Endothelial cell of umbilical vein (primary cell): ENCODE measurements around the gene ZBTB39. TPM values are rescaled to one million over a fixed set of nuclear protein-coding genes. Genes with fewer than 3 reads are reported as not detected.

Experiments
- BruUV-seq: library from RNA; stranded (reverse); fragments of 400-500 nt; replicated peaks from 2 replicates; lab custom pipeline; 2021; lab: Mats Ljungman, UMichigan
- CTCF ChIA-PET: fragments of 300-600, 350-600 bp; sonication (Branson Sonifier 250); formaldehyde crosslinking; loops from one replicate; lab custom pipeline; 2021; ENCODE audit warnings: antibody characterized with exemption, inconsistent platforms; lab: Charles Lee
- POLR2A ChIA-PET: fragments of 300-600, 350-600 bp; sonication (Branson Sonifier 250); formaldehyde crosslinking; loops from one replicate; lab custom pipeline; 2021; ENCODE audit warnings: antibody characterized with exemption, inconsistent platforms; lab: Charles Lee
- DNase-seq: peaks from one replicate; pipeline ENCODE4 v3.0.0-alpha.2; 2011; ENCODE audit warnings: low read depth, low spot score
- FAIRE-seq: peaks from 2 replicates; lab custom pipeline; 2011; peaks lifted over from hg19 to GRCh38; lab: Jason Lieb, UNC
- H2AFZ ChIP-seq: 2 replicates; pipeline ENCODE4 v1.6.0; 2012; ENCODE audit warnings: low read depth, low read length, control low read depth, inconsistent platforms
- H3K27ac ChIP-seq: 2 replicates; pipeline ENCODE4 v1.5.1; 2011; ENCODE audit warnings: low read depth, mild to moderate bottlenecking, control low read depth, low read length, moderate library complexity; ENCODE audit not compliant: insufficient read depth
- H3K27me3 ChIP-seq, 2 experiments: 2 replicates each; pipeline versions ENCODE4 v1.6.0 to v1.6.1; 2011; ENCODE audit warnings: low read length in 2 of 2, mixed read lengths in 1 of 2; ENCODE audit not compliant: control insufficient read depth in 2 of 2, insufficient read depth in 2 of 2
- H3K36me3 ChIP-seq, 2 experiments: 2 replicates in 1 of 2; 3 replicates in 1 of 2; pipeline ENCODE4 v1.5.1; 2011; ENCODE audit warnings: low read length in 2 of 2, mild to moderate bottlenecking in 1 of 2, moderate library complexity in 1 of 2; ENCODE audit not compliant: control insufficient read depth in 2 of 2, insufficient read depth in 2 of 2; ENCODE audit errors: extremely low read depth in 1 of 2
- H3K4me1 ChIP-seq: 3 replicates; pipeline ENCODE4 v1.5.1; 2011; ENCODE audit warnings: mild to moderate bottlenecking, low read length; ENCODE audit not compliant: control insufficient read depth, insufficient read depth; ENCODE audit errors: extremely low read depth
- H3K4me2 ChIP-seq: 2 replicates; pipeline ENCODE4 v1.6.1; 2011; ENCODE audit warnings: low read length, control low read depth, mixed read lengths; ENCODE audit not compliant: insufficient read depth
- H3K4me3 ChIP-seq, 3 experiments: fragments of 200-600 bp in 1 of 3; sonication (generic), shearing (Covaris generic) in 1 of 3; replicated peaks in 1 of 3; 2 replicates each; pipeline ENCODE4 v1.5.1; 2011 to 2016; ENCODE audit warnings: control low read depth in 3 of 3, low read length in 3 of 3, mild to moderate bottlenecking in 2 of 3, inconsistent platforms in 1 of 3, low read depth in 1 of 3, moderate library complexity in 1 of 3; ENCODE audit not compliant: insufficient read depth in 1 of 3
- H3K79me2 ChIP-seq: 2 replicates; pipeline ENCODE4 v1.6.0; 2012; ENCODE audit warnings: low read length, inconsistent platforms; ENCODE audit not compliant: control insufficient read depth, insufficient read depth
- H3K9ac ChIP-seq: replicated peaks from 2 replicates; pipeline ENCODE3; 2011; ENCODE audit warnings: low read length, control low read depth; ENCODE audit not compliant: insufficient read depth; ENCODE audit errors: extremely low read depth
- H3K9me1 ChIP-seq: replicated peaks from 3 replicates; pipeline ENCODE4 v1.6.0; 2011; ENCODE audit warnings: mild to moderate bottlenecking, low read length; ENCODE audit not compliant: control insufficient read depth, insufficient read depth; ENCODE audit errors: extremely low read depth
- H3K9me3 ChIP-seq: replicated peaks from 2 replicates; pipeline ENCODE4 v1.5.1; 2012; ENCODE audit warnings: low read length, inconsistent platforms; ENCODE audit not compliant: control insufficient read depth, insufficient read depth
- H4K20me1 ChIP-seq: replicated peaks from 2 replicates; pipeline ENCODE3; 2011; ENCODE audit warnings: mild to moderate bottlenecking, low read length; ENCODE audit not compliant: control insufficient read depth, insufficient read depth; ENCODE audit errors: extremely low read depth
- CTCF ChIP-seq, 2 donors: IDR thresholded peaks; 1 replicate in 1 of 2; 2 replicates in 1 of 2; pipeline ENCODE4 v1.5.1; 2011; ENCODE audit warnings: low read length in 2 of 2, mild to moderate bottlenecking in 2 of 2, moderate library complexity in 2 of 2, control low read depth in 1 of 2, inconsistent platforms in 1 of 2, low read depth in 1 of 2; ENCODE audit not compliant: insufficient read depth in 1 of 2; ENCODE audit errors: extremely low read depth in 1 of 2
- EZH2 ChIP-seq: IDR thresholded peaks from 2 replicates; pipeline ENCODE4 v1.6.1; 2012; ENCODE audit warnings: borderline replicate concordance, low read depth, mild to moderate bottlenecking, moderate library complexity, low read length, inconsistent platforms; ENCODE audit not compliant: severe bottlenecking
- FOS ChIP-seq: IDR thresholded peaks from 2 replicates; pipeline ENCODE4 v1.6.1; 2011; ENCODE audit warnings: mild to moderate bottlenecking, low read length, moderate library complexity, borderline replicate concordance; ENCODE audit not compliant: insufficient read depth
- GATA2 ChIP-seq: IDR thresholded peaks from 2 replicates; pipeline ENCODE4 v1.7.0; 2011; ENCODE audit warnings: low read depth, mild to moderate bottlenecking, moderate library complexity, mixed read lengths, low read length; ENCODE audit not compliant: insufficient read length, insufficient read depth
- JUN ChIP-seq: IDR thresholded peaks from 2 replicates; pipeline ENCODE4 v1.6.1; 2011; ENCODE audit warnings: borderline replicate concordance, low read depth; ENCODE audit not compliant: insufficient read length, insufficient read depth
- MAX ChIP-seq: IDR thresholded peaks from 2 replicates; pipeline ENCODE4 v1.6.1; 2011; ENCODE audit not compliant: insufficient read depth, insufficient read length
- MYC ChIP-seq: IDR thresholded peaks from one replicate; pipeline ENCODE4 v1.6.1; 2011; ENCODE audit warnings: mild to moderate bottlenecking, low read depth, low read length
- POLR2A ChIP-seq: IDR thresholded peaks from 2 replicates; pipeline ENCODE4 v1.6.1; 2012; ENCODE audit warnings: low read depth, mild to moderate bottlenecking, control low read depth, low read length
- POLR2AphosphoS5 ChIP-seq: IDR thresholded peaks from 2 replicates; pipeline ENCODE4 v1.6.1; 2012; ENCODE audit warnings: low read depth, mild to moderate bottlenecking, control low read depth, low read length, moderate library complexity; ENCODE audit not compliant: insufficient read depth
- dilution Hi-C: fragments of 300-500 bp; cut with MboI; formaldehyde crosslinking; loops from one replicate; pipeline ENCODE4 v1.15.0; 2019; ENCODE audit warnings: low sequenced_read_pairs; ENCODE audit not compliant: extremely low pct_ligation_motif_present
- intact Hi-C: fragments of 100-400 bp; cut with micrococcal nuclease; formaldehyde crosslinking; loops from one replicate; pipeline ENCODE4 v1.10.0; 2022
- polyA plus RNA-seq, 4 experiments: library from polyadenylated mRNA; depleted of rRNA in 3 of 4; stranded (reverse) in 3 of 4; unstranded in 1 of 4; fragments of >200 nt; gene quantifications; 2 replicates each; pipeline versions ENCODE4 v1.2.1 to v1.2.3, GENCODE V29; 2011 to 2012; ENCODE audit warnings: missing spikeins in 1 of 4
- total RNA-seq: library from RNA; stranded (reverse); gene quantifications from 2 replicates; pipeline ENCODE4 v1.2.3, GENCODE V29; 2021

The ZBTB39 gene
- total and polyA plus RNA-seq, 2 donors (not counting 3 experiments of a cell fraction or from before 2014, with no cell fraction given) = 5.9 to 8.5 TPM

GRCh38 chr12:57049119-57049446, 42.7 kb upstream of the ZBTB39 start:
- Histone ChIP-seq H3K9me3 (no peaks in the 10 kb centered on the region), H3K4me2 (no peak overlapping the region), H3K27ac (no peak overlapping the region), H2AFZ (no peak overlapping the region), H3K4me1 (no peaks in the 10 kb centered on the region), H3K9me1 (no peaks in the 10 kb centered on the region), H4K20me1 (no peaks in the 10 kb centered on the region), H3K36me3 (no peaks in the 10 kb centered on the region), H3K9ac (no peak overlapping the region), H3K27me3 (peaks cover 5 to 9% of the 10 kb centered on the region in 2 experiments), H3K79me2 (no peaks in the 10 kb centered on the region), H3K4me3 (no peak overlapping the region)
- CTCF ChIA-PET = interaction anchor here (1.0 to 1.9 kb wide), 2 partner anchors 15 to 63 kb away, joined by 3 to 8 read pairs; no protein-coding TSS in a partner anchor
- POLR2A ChIA-PET = no interaction called here
- FAIRE-seq (no peak), DNase-seq (no peak)
- dilution Hi-C loops (no loop called here), intact Hi-C loops (no loop called here)
- TF ChIP-seq CTCF (IDR thresholded peaks at IDR 0.05; ENCODE audit: extremely low read depth in 1 of 2, insufficient read depth in 1 of 2, low read depth in 1 of 2, low read length in 2 of 2) (no peak), EZH2 (no peak), MYC (no peak), POLR2AphosphoS5 (no peak), MAX (no peak), JUN (no peak), FOS (no peak), POLR2A (no peak), GATA2 (no peak)
- no TSS peak for BruUV-seq
